Heart right ventricle (tissue), 16 donors: Measurements from ENCODE around the gene NFIB. TPM values are rescaled to one million over a fixed set of nuclear protein-coding genes. Genes with fewer than 3 reads are reported as not detected.

Experiments used
- ATAC-seq, 8 donors: fragments of 200-7000 bp; cut with Tn5 transposase; one replicate each; pipeline ENCODE4 v1.9.1; 2020; ENCODE audit warnings: mild to moderate bottlenecking in 8 of 8, moderate library complexity in 8 of 8, moderate number of reproducible peaks in 1 of 8
- DNase-seq, 2 donors: peaks; one replicate each; pipeline ENCODE4 v3.0.0-alpha.2; 2020
- H3K27ac ChIP-seq, 10 donors: fragments of 200-600 bp; sonication (generic) in 2 of 10; one replicate each; pipeline versions ENCODE4 v1.5.0 to v1.8.0; 2020 to 2022; ENCODE audit warnings: mild to moderate bottlenecking in 3 of 10
- H3K27me3 ChIP-seq, 7 donors: fragments of 200-600 bp; one replicate each; pipeline ENCODE4 v1.8.0; 2021 to 2022; ENCODE audit warnings: mild to moderate bottlenecking in 2 of 7
- H3K36me3 ChIP-seq, 9 donors: fragments of 200-600 bp; sonication (generic) in 1 of 9; one replicate each; pipeline versions ENCODE4 v1.5.0 to v1.8.0; 2020 to 2022; ENCODE audit warnings: mild to moderate bottlenecking in 2 of 9
- H3K4me1 ChIP-seq, 9 donors: fragments of 200-600 bp; sonication (generic) in 1 of 9; one replicate each; pipeline versions ENCODE4 v1.5.0 to v1.8.0; 2020 to 2022; ENCODE audit warnings: mild to moderate bottlenecking in 4 of 9
- H3K4me3 ChIP-seq, 10 donors: fragments of 200-600 bp; sonication (generic) in 2 of 10; one replicate each; pipeline versions ENCODE4 v1.5.0 to v1.8.0; 2020 to 2022; ENCODE audit warnings: mild to moderate bottlenecking in 7 of 10, moderate library complexity in 2 of 10
- H3K9me3 ChIP-seq, 11 donors: fragments of 200-600 bp in 10 of 11; sonication (generic) in 2 of 11; one replicate each; pipeline versions ENCODE4 v1.5.0 to v1.8.0; 2013 to 2022; ENCODE audit warnings: mild to moderate bottlenecking in 2 of 11, control low read depth in 1 of 11, moderate library complexity in 1 of 11
- CTCF ChIP-seq, 9 donors: fragments of 200-600 bp; sonication (generic) in 2 of 9; IDR thresholded peaks; one replicate each; pipeline versions ENCODE4 v1.5.0 to v1.8.0; 2021 to 2022; ENCODE audit warnings: antibody characterized with exemption in 9 of 9, mild to moderate bottlenecking in 5 of 9, moderate library complexity in 1 of 9
- WGBS, 2 donors: extraction: QIAGEN DNeasy Blood & Tissue Kit; methylation state at CpG; one replicate each; pipeline ENCODE4 v1.1.7; 2013; ENCODE audit warnings: inconsistent platforms in 1 of 2; 5-methylcytosine and 5-hydroxymethylcytosine counted together
- intact Hi-C, 10 donors: fragments of 100-400 bp; cut with DNase I; formaldehyde crosslinking; loops; one replicate each; pipeline versions ENCODE4 v1.11.1 to v1.14.2; 2022
- polyA plus RNA-seq, 2 donors: library from polyadenylated mRNA; stranded (reverse); fragments of 200-250 nt; gene quantifications; one replicate each; pipeline ENCODE4 v1.2.3, GENCODE V29; 2013
- total RNA-seq, 10 donors: library from RNA; stranded (reverse); fragmentation: NEBNext Ultra II Directional in 3 of 10; extraction: Animal tissue kit (Norgen Biotek cat#: 25700) in 3 of 10; gene quantifications; one replicate each; pipeline versions ENCODE4 v1.2.1 to v1.2.4, GENCODE V29; 2021 to 2023
- donor health status: Arrhythmogenic right ventricular cardiomyopathy.
- donor health status: ischemic (EF 13 %, LVEDD 7.1; RV severe dilation, severe dysfunction).
- donor health status: healthy with polysubstance abuse.
- donor health status: DM: no; HTN: yes; CAD: no.
- donor health status: DM: no; HTN: no; CAD: no.
- donor health status: ischemic (EF 25% LVEDD 6.9; RV normal size, moderate dysfunction).
- donor health status: ischemic (EF 25% LVEDD 5.7; RV mildly dilated, moderate dysfunction).
- donor health status: healthy.
- donor health status: DM: yes; HTN: yes; CAD: no.
- donor health status: Ischemic cardiomyopathy.
- donor health status: ischemic (EF 35%, LVEDD 5.7; RV mildly dilated, moderate dysfunction).
- donor health status: nonischemic (EF 11% LVEDD 7.7; RV severe dilation, severe dysfunction).
- donor health status: DM: yes; HTN: yes; CAD: no.
- donor health status: PGD.
- donor health status: ischemic (EF 29% LVEDD 5.4; RV normal size, mild dysfunction).
- donor health status: nonischemic (EF 23%, LVEDD 6.1; RV moderate dilation, normal function).

Gene NFIB
- total and polyA plus RNA-seq, 12 donors: 16.7 to 145 (median 124) TPM

- Histone ChIP-seq H3K36me3 (peaks cover 0 to 26% (median 0%) of the 10 kb centered on the region in 9 donors), H3K4me3 (peak overlapping the region in 4 of 10 donors; percentile 1 to 15 (median 6)), H3K4me1 (peaks cover 21 to 100% (median 92%) of the 10 kb centered on the region in 9 donors), H3K9me3 (no peaks in the 10 kb centered on the region), H3K27me3 (no peaks in the 10 kb centered on the region), H3K27ac (peak overlapping the region in 6 of 10 donors; percentile 29 to 100 (median 44))
- WGBS, 2 donors: 49 to 61% methylated on average over 3 of the region's 3 CpGs
- ATAC-seq (peak in 1 of 8 donors; percentile 38), DNase-seq (no peak)
- intact Hi-C loops: loop anchor here in 3 of 10 donors (5.0 to 10.0 kb wide), 2 partner anchors 38 to 46 kb away; no protein-coding TSS in a partner anchor
- TF ChIP-seq CTCF (IDR thresholded peaks at IDR 0.05): no peak
Observed at GRCh38 chr9:14300588-14300987, 13.4 kb downstream of the NFIB start.

GRCh38 chr9:14300040-14300439 is 13.9 kb downstream of the NFIB start:
- no peaks in the 10 kb centered on the region for H3K9me3 ChIP-seq
- no peak for TF ChIP-seq CTCF (IDR thresholded peaks at IDR 0.05)
- peak overlapping the region in 6 of 10 donors; percentile 29 to 100 (median 44) for H3K27ac ChIP-seq
- no peaks in the 10 kb centered on the region for H3K27me3 ChIP-seq
- DNase-seq (no peak), ATAC-seq (no peak)
- H3K4me3 ChIP-seq: peak overlapping the region in 3 of 10 donors; percentile 1 to 15 (median 10)
- 61 to 68% methylated on average over 9 of the region's 9 CpGs for WGBS, 2 donors
- intact Hi-C loops: loop anchor here in 3 of 10 donors (5.0 to 10.0 kb wide), 2 partner anchors 38 to 45 kb away; no protein-coding TSS in a partner anchor
- peaks cover 0 to 21% (median 0%) of the 10 kb centered on the region in 9 donors for H3K36me3 ChIP-seq
- H3K4me1 ChIP-seq: peaks cover 21 to 97% (median 88%) of the 10 kb centered on the region in 9 donors

GRCh38 chr9:14298601-14299022 is 15.3 kb downstream of the NFIB start:
- DNase-seq (no peak), ATAC-seq (peak in 6 of 8 donors; percentile 43 to 64 (median 52))
- WGBS, 2 donors: 24 to 26% methylated on average over 7 of the region's 7 CpGs
- H3K27ac ChIP-seq: peak overlapping the region in 9 of 10 donors; percentile 23 to 100 (median 43)
- no peaks in the 10 kb centered on the region for H3K9me3 ChIP-seq
- peak overlapping the region in 3 of 10 donors; percentile 12 to 21 (median 16) for H3K4me3 ChIP-seq
- H3K27me3 ChIP-seq: no peaks in the 10 kb centered on the region
- H3K36me3 ChIP-seq: peaks cover 0 to 9% (median 0%) of the 10 kb centered on the region in 9 donors
- intact Hi-C loops: loop anchor here in 1 of 10 donors (10.0 kb wide), 1 partner anchor 84 kb away; no protein-coding TSS in a partner anchor
- H3K4me1 ChIP-seq: peaks cover 21 to 97% (median 85%) of the 10 kb centered on the region in 9 donors
- no peak for TF ChIP-seq CTCF (IDR thresholded peaks at IDR 0.05)

- DNase-seq (peak; percentile 36 to 42), ATAC-seq (peak in 2 of 8 donors; percentile 35 to 57)
- Histone ChIP-seq H3K9me3 (no peaks in the 10 kb centered on the region), H3K4me1 (peaks cover 11 to 96% (median 85%) of the 10 kb centered on the region in 9 donors), H3K4me3 (no peak overlapping the region), H3K27ac (peak overlapping the region in 6 of 10 donors; percentile 5 to 100 (median 18)), H3K36me3 (peaks cover 0 to 6% (median 0%) of the 10 kb centered on the region in 9 donors), H3K27me3 (no peaks in the 10 kb centered on the region)
- 59 to 60% methylated on average over 7 of the region's 7 CpGs for WGBS, 2 donors
- no peak for TF ChIP-seq CTCF (IDR thresholded peaks at IDR 0.05)
- intact Hi-C loops: loop anchor here in 1 of 10 donors (10.0 kb wide), 1 partner anchor 82 kb away; no protein-coding TSS in a partner anchor
Observed at GRCh38 chr9:14296495-14297113, 17.3 kb downstream of the NFIB start.
